Stimulated activated memory B cell treated with anti-CD40 and anti-IgM and Interleukin-4, amounts not matched to agents 10 μg/mL and 1 μg/mL and 100 μg/mL, for 72 hours (primary cell): ENCODE measurements around the gene PLEKHM1.

Experiments used
- ATAC-seq: fragments of 150-1000 bp; cut with Tn5 transposase; 2 replicates; pipeline ENCODE4 v1.10.0; 2021
- H3K27ac Mint-ChIP-seq: one replicate; pipeline ENCODE4 v1.8.0; 2022; ENCODE audit warnings: mild to moderate bottlenecking, mixed read lengths
- H3K27me3 Mint-ChIP-seq: one replicate; pipeline ENCODE4 v1.8.0; 2022; ENCODE audit warnings: mixed read lengths
- H3K36me3 Mint-ChIP-seq: one replicate; pipeline ENCODE4 v1.8.0; 2022; ENCODE audit warnings: mixed read lengths
- H3K4me1 Mint-ChIP-seq: one replicate; pipeline ENCODE4 v1.8.0; 2022; ENCODE audit warnings: mixed read lengths
- H3K4me3 Mint-ChIP-seq: one replicate; pipeline ENCODE4 v1.8.0; 2022; ENCODE audit warnings: mild to moderate bottlenecking, moderate library complexity, mixed read lengths
- H3K9me3 Mint-ChIP-seq: one replicate; pipeline ENCODE4 v1.8.0; 2022; ENCODE audit warnings: mixed read lengths

Gene PLEKHM1

GRCh38 chr17:45427181-45427835 lies 63.2 kb downstream of the PLEKHM1 start:
- ATAC-seq, result no peak
- Mint-ChIP-seq H3K36me3 (no peaks in the 10 kb centered on the region), H3K27ac (peak overlapping the region; percentile 84), H3K4me1 (peaks cover 44% of the 10 kb centered on the region), H3K9me3 (no peaks in the 10 kb centered on the region), H3K27me3 (no peaks in the 10 kb centered on the region), H3K4me3 (no peak overlapping the region)

- Mint-ChIP-seq H3K36me3 (no peaks in the 10 kb centered on the region), H3K27me3 (no peaks in the 10 kb centered on the region), H3K27ac (peak overlapping the region; percentile 84), H3K4me1 (peaks cover 40% of the 10 kb centered on the region), H3K4me3 (no peak overlapping the region), H3K9me3 (no peaks in the 10 kb centered on the region)
- ATAC-seq, result no peak
Observed at GRCh38 chr17:45426561-45426960, 64.0 kb downstream of the PLEKHM1 start.

GRCh38 chr17:45425984-45426413 lies 64.5 kb downstream of the PLEKHM1 start:
- Mint-ChIP-seq H3K36me3 (no peaks in the 10 kb centered on the region), H3K4me3 (no peak overlapping the region)

GRCh38 chr17:45425125-45425983 lies 65.2 kb downstream of the PLEKHM1 start:
- Mint-ChIP-seq H3K4me1 (peaks cover 28% of the 10 kb centered on the region), H3K27me3 (no peaks in the 10 kb centered on the region), H3K4me3 (no peak overlapping the region), H3K36me3 (no peaks in the 10 kb centered on the region), H3K9me3 (no peaks in the 10 kb centered on the region), H3K27ac (no peak overlapping the region)
- no peak for ATAC-seq

More at GRCh38 chr17:45425984-45426413, 64.5 kb downstream of the PLEKHM1 start:
- Mint-ChIP-seq H3K4me1 (peaks cover 34% of the 10 kb centered on the region), H3K9me3 (no peaks in the 10 kb centered on the region), H3K27me3 (no peaks in the 10 kb centered on the region), H3K27ac (no peak overlapping the region)
- ATAC-seq, result no peak

- Mint-ChIP-seq H3K36me3 (no peaks in the 10 kb centered on the region), H3K27ac (no peak overlapping the region), H3K9me3 (no peaks in the 10 kb centered on the region), H3K27me3 (no peaks in the 10 kb centered on the region), H3K4me3 (no peak overlapping the region), H3K4me1 (peaks cover 27% of the 10 kb centered on the region)
- no peak for ATAC-seq
Observed at GRCh38 chr17:45424769-45425124, 65.8 kb downstream of the PLEKHM1 start.

- no peak overlapping the region for H3K27ac Mint-ChIP-seq
- ATAC-seq, result no peak
- no peaks in the 10 kb centered on the region for H3K9me3 Mint-ChIP-seq
- H3K36me3 Mint-ChIP-seq, result no peaks in the 10 kb centered on the region
- peaks cover 24% of the 10 kb centered on the region for H3K4me1 Mint-ChIP-seq
- no peak overlapping the region for H3K4me3 Mint-ChIP-seq
- no peaks in the 10 kb centered on the region for H3K27me3 Mint-ChIP-seq
Observed at GRCh38 chr17:45423975-45424335, 66.6 kb downstream of the PLEKHM1 start.

- no peaks in the 10 kb centered on the region for H3K9me3 Mint-ChIP-seq
- peaks cover 19% of the 10 kb centered on the region for H3K4me1 Mint-ChIP-seq
- ATAC-seq, result no peak
- H3K27me3 Mint-ChIP-seq, result no peaks in the 10 kb centered on the region
- no peak overlapping the region for H3K27ac Mint-ChIP-seq
- H3K36me3 Mint-ChIP-seq, result no peaks in the 10 kb centered on the region
- no peak overlapping the region for H3K4me3 Mint-ChIP-seq
Observed at GRCh38 chr17:45423304-45423974, 67.1 kb downstream of the PLEKHM1 start.

GRCh38 chr17:45414990-45415881 lies 75.3 kb downstream of the PLEKHM1 start:
- H3K27ac Mint-ChIP-seq, result peak overlapping the region; percentile 38
- H3K27me3 Mint-ChIP-seq, result no peaks in the 10 kb centered on the region
- H3K36me3 Mint-ChIP-seq, result no peaks in the 10 kb centered on the region
- ATAC-seq, result no peak
- no peak overlapping the region for H3K4me3 Mint-ChIP-seq
- peaks cover 52% of the 10 kb centered on the region for H3K4me1 Mint-ChIP-seq
- H3K9me3 Mint-ChIP-seq, result no peaks in the 10 kb centered on the region

- peak; percentile 87 for ATAC-seq
- H3K27me3 Mint-ChIP-seq, result no peaks in the 10 kb centered on the region
- H3K36me3 Mint-ChIP-seq, result no peaks in the 10 kb centered on the region
- peaks cover 69% of the 10 kb centered on the region for H3K4me1 Mint-ChIP-seq
- H3K9me3 Mint-ChIP-seq, result no peaks in the 10 kb centered on the region
- H3K27ac Mint-ChIP-seq, result peak overlapping the region; percentile 99
- H3K4me3 Mint-ChIP-seq, result no peak overlapping the region
Observed at GRCh38 chr17:45413498-45413923, 77.0 kb downstream of the PLEKHM1 start.

GRCh38 chr17:45411348-45412105 lies 79.0 kb downstream of the PLEKHM1 start:
- H3K4me1 Mint-ChIP-seq, result peaks cover 89% of the 10 kb centered on the region

GRCh38 chr17:45410144-45411091 lies 80.1 kb downstream of the PLEKHM1 start:
- H3K4me3 Mint-ChIP-seq, result peak overlapping the region; percentile 98
- peaks cover 5% of the 10 kb centered on the region for H3K36me3 Mint-ChIP-seq
- H3K4me1 Mint-ChIP-seq, result peaks cover 93% of the 10 kb centered on the region
- peak overlapping the region; percentile 99 for H3K27ac Mint-ChIP-seq
- H3K27me3 Mint-ChIP-seq, result no peaks in the 10 kb centered on the region
- peak; percentile 77 for ATAC-seq
- no peaks in the 10 kb centered on the region for H3K9me3 Mint-ChIP-seq

More at GRCh38 chr17:45411348-45412105, 79.0 kb downstream of the PLEKHM1 start:
- no peak for ATAC-seq
- Mint-ChIP-seq H3K36me3 (no peaks in the 10 kb centered on the region), H3K27me3 (no peaks in the 10 kb centered on the region), H3K4me3 (peak overlapping the region; percentile 98), H3K9me3 (no peaks in the 10 kb centered on the region), H3K27ac (peak overlapping the region; percentile 99)

- H3K27me3 Mint-ChIP-seq, result no peaks in the 10 kb centered on the region
- H3K27ac Mint-ChIP-seq, result peak overlapping the region; percentile 99
- H3K4me1 Mint-ChIP-seq, result peaks cover 86% of the 10 kb centered on the region
- H3K9me3 Mint-ChIP-seq, result no peaks in the 10 kb centered on the region
- ATAC-seq, result peak; percentile 2
- H3K36me3 Mint-ChIP-seq, result peaks cover 8% of the 10 kb centered on the region
- H3K4me3 Mint-ChIP-seq, result peak overlapping the region; percentile 98
Observed at GRCh38 chr17:45409659-45410076, 80.9 kb downstream of the PLEKHM1 start.
